Heart left ventricle (tissue), 13 donors: Measurements from ENCODE around the gene NXNL2.

ENCODE experiments used
- POLR2A ChIP-seq, 2 donors: fragments of 450-650 bp; IDR thresholded peaks; one replicate each; pipeline ENCODE4 v1.6.1; 2017; ENCODE audit warnings: antibody characterized with exemption in 2 of 2, mild to moderate bottlenecking in 2 of 2, moderate library complexity in 2 of 2
- TF ChIP-seq, protein P1 (sequence below), 12 donors: fragments of 200-600 bp; sonication (generic) in 4 of 12; IDR thresholded peaks; one replicate each; pipeline versions ENCODE4 v1.5.0 to v1.8.0; 2018 to 2022; ENCODE audit warnings: antibody characterized with exemption in 12 of 12, mild to moderate bottlenecking in 5 of 12
- donor health status: ischemic (EF 13 %, LVEDD 7.1; RV severe dilation, severe dysfunction).
- donor health status: DM: no; HTN: yes; CAD: no.
- donor health status: DM: no; HTN: no; CAD: no.
- donor health status: ischemic (EF 25% LVEDD 6.9; RV normal size, moderate dysfunction).
- donor health status: ischemic (EF 25% LVEDD 5.7; RV mildly dilated, moderate dysfunction).
- donor health status: ischemic (EF 35%, LVEDD 5.7; RV mildly dilated, moderate dysfunction).
- donor health status: nonischemic (EF 11% LVEDD 7.7; RV severe dilation, severe dysfunction).
- donor health status: DM: yes; HTN: yes; CAD: no.
- donor health status: PGD.
- donor health status: ischemic (EF 29% LVEDD 5.4; RV normal size, mild dysfunction).
- donor health status: nonischemic (EF 23%, LVEDD 6.1; RV moderate dilation, normal function).

DNA sequence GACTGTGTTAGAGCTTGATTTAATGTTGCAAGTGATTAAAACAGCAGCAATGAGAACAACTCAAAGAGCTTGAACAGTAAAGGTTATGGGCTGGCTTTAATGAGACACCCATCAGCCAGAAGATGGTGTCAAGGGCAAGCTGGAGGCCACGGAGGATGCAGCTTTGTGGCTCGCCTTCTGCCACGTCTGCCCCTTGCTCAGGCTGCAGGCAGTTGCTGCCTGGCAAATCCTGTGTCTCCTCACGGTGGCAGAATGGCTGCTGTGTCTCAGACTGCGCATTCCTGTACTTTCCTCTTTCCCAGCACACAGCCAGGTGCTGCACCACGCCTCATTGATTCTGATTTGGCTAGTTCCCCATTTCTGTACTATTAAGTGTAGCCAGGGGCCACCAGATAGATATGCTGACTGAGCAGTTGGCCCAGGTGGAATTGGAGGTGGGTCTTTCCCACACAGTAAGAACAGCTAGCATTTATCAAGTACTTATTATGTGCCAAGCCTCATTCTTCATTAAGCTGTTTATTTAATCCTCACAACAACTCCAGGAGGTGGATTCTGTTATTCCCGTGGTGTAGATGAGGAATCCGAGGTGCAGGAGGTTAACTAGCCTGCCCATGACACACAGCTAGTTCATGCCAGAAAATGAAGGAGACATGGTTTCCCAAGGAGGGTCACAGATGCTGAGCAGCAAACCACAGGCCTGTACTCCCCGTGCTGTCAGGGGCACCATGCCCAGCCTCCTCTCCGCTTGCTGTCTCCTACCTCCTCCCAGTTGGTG lies 3.5 kb downstream of the NXNL2 start:
- TF ChIP-seq, protein P1, sequence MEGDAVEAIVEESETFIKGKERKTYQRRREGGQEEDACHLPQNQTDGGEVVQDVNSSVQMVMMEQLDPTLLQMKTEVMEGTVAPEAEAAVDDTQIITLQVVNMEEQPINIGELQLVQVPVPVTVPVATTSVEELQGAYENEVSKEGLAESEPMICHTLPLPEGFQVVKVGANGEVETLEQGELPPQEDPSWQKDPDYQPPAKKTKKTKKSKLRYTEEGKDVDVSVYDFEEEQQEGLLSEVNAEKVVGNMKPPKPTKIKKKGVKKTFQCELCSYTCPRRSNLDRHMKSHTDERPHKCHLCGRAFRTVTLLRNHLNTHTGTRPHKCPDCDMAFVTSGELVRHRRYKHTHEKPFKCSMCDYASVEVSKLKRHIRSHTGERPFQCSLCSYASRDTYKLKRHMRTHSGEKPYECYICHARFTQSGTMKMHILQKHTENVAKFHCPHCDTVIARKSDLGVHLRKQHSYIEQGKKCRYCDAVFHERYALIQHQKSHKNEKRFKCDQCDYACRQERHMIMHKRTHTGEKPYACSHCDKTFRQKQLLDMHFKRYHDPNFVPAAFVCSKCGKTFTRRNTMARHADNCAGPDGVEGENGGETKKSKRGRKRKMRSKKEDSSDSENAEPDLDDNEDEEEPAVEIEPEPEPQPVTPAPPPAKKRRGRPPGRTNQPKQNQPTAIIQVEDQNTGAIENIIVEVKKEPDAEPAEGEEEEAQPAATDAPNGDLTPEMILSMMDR (IDR thresholded peaks at IDR 0.05), result no peak
- TF ChIP-seq POLR2A (IDR thresholded peaks at IDR 0.05), result no peak
